HL-60 (cell line): Measurements from ENCODE around the gene HHIPL2.

ENCODE experiments used
- DNase-seq, 2 experiments: peaks; one replicate each; pipeline ENCODE4 v3.0.0-alpha.2; 2010 to 2020; ENCODE audit warnings: low read depth in 1 of 2, low spot score in 1 of 2
- H3K27ac ChIP-seq: fragments of 250-450 bp; sonication (Bioruptor Pico); replicated peaks from 2 replicates; pipeline ENCODE4 v1.5.1; 2020; ENCODE audit warnings: mild to moderate bottlenecking, moderate library complexity
- H3K27me3 ChIP-seq: fragments of 250-450 bp; sonication (Bioruptor Pico); 2 replicates; pipeline ENCODE4 v1.5.1; 2021; ENCODE audit warnings: mild to moderate bottlenecking, moderate library complexity; ENCODE audit not compliant: insufficient read depth, poor library complexity, severe bottlenecking
- H3K4me3 ChIP-seq: replicated peaks from 2 replicates; pipeline ENCODE4 v1.5.1; 2011; ENCODE audit warnings: mild to moderate bottlenecking, control low read depth, low read length; ENCODE audit not compliant: insufficient read depth
- CTCF ChIP-seq: IDR thresholded peaks from one replicate; pipeline ENCODE4 v1.5.1; 2011; ENCODE audit warnings: low read length, control low read depth, inconsistent platforms; ENCODE audit not compliant: insufficient read depth
- GABPA ChIP-seq: IDR thresholded peaks from 2 replicates; pipeline ENCODE4 v1.6.1; 2012; ENCODE audit warnings: low read depth
- POLR2AphosphoS5 ChIP-seq: IDR thresholded peaks from 2 replicates; pipeline ENCODE4 v1.6.1; 2012; ENCODE audit warnings: low read depth
- REST ChIP-seq: IDR thresholded peaks from 2 replicates; pipeline ENCODE4 v1.6.1; 2012; ENCODE audit warnings: low read depth; ENCODE audit not compliant: insufficient replicate concordance
- SPI1 ChIP-seq: IDR thresholded peaks from 2 replicates; pipeline ENCODE4 v1.6.1; 2012; ENCODE audit warnings: low read depth, mild to moderate bottlenecking, borderline replicate concordance
- long read RNA-seq: library from polyadenylated mRNA; unstranded; transcript quantifications from one replicate; pipeline ENCODE4 v2.0.0, GENCODE V29; 2020

The HHIPL2 gene
- long read RNA-seq = 0 reads

DNA sequence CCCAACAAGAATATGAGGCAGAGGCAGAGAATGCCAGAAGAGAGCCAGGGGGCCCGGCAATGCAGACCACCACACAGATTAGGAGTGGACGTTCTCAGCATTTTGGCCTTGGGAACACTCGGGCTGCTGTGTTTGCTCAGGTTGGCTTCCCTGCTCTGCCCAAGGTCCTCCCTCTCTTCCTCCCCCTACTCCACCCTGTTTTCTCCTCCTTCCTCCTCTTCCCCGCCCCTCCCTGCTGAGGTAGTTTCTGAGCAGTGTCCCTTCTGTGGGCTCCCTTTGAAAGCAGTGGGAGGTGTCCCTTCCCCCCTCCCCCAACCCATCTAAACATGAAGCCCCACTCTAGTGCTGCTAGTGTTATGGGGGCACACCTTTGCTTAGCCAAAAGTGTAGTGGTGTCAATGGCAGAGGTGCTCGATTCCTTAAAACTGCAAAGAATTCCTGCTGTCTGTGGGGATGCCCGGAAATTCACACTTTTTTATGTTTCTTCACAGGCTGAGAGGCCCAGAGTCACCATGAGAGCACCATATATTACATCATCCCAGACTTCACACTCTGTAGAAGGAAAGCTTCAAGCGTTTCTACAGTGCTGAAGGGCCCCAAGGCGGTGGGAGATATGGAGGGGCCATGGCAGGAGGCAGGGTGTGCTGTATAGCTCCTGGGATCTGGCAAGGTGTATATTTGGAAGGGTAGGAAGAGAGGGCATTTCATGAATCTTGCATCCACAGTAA is at the start of gene HHIPL2:
Gene HHIPL2 (minus strand): TSS at position 161 of the 728 bp plus-strand sequence. CDS start 60 bp downstream, at position 101.
- Histone ChIP-seq H3K4me3 (no peak within 1 kb of the TSS), H3K27ac (no peak within 1 kb of the TSS), H3K27me3 (no peaks in the 10 kb centered on the region)
- TF ChIP-seq GABPA = no peak
- no peak for DNase-seq

DNA sequence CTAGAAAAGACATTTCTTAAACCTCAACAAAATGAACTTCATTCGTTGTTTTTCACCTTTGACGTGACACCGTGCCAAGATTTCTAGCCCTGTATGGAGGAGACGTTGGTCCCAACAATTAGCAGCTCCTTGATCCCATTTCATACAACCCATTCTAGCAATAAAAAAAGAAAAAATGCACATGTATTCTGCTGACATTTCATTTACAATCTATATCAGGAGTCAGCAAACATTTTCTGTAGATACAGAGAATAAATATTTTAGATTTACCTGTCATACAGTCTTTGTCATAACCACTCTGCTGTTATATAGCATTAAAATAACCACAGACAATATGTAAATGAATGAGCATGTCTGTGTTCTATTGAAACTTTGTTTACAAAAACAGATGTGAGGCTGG is 48.8 kb upstream of the HHIPL2 start:
- no peak for DNase-seq
- Histone ChIP-seq H3K27ac (no peak overlapping the region), H3K27me3 (no peaks in the 10 kb centered on the region), H3K4me3 (no peak overlapping the region)
- TF ChIP-seq REST (no peak), POLR2AphosphoS5 (no peak)

DNA sequence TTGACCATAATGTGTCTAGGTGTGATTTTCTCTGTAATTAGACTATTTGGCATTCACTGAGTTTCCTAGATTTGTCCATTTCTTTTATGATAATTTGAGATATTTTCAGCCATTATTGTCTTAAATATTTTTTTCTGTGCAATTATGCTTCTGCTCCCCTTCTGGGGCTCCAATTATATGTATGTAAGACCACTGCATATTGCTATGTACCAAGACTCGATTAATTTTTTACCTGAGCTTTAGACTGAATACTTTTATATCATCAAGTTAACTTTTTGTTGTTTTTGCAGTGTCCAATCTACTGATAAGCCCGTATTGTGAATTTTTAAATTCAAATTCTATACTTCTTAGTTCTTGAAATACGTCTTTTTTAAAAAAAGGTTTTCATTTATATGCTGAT is 46.9 kb upstream of the HHIPL2 start:
- no peak for TF ChIP-seq POLR2AphosphoS5
- no peak for TF ChIP-seq SPI1
- no peak for TF ChIP-seq REST
- no peak for TF ChIP-seq CTCF
- no peak for TF ChIP-seq GABPA
- DNase-seq = no peak
- Histone ChIP-seq H3K27me3 (no peaks in the 10 kb centered on the region), H3K27ac (no peak overlapping the region), H3K4me3 (no peak overlapping the region)

DNA sequence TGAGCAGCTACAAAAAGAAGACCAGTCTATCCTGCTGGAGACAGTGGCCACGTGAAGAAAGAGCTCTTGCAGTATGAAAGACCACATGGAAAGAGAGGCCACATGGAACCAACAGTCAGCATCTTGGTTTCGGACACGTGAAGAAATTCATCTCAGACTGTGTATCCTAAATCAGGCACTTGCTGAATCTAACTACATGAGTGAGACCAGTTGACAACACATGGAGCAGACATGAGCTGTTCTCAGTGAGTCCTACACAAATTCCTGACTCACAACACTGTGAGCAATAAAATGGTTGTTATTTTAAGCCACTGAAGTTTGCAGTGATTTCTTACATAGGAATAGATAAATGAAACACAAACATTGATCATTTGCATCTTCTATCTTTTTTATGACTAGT is 44.3 kb upstream of the HHIPL2 start:
- Histone ChIP-seq H3K4me3 (no peak overlapping the region), H3K27ac (no peak overlapping the region), H3K27me3 (no peaks in the 10 kb centered on the region)
- TF ChIP-seq REST (no peak), POLR2AphosphoS5 (no peak), GABPA (no peak), SPI1 (no peak)
- DNase-seq = no peak
